ENCODE measurements around the gene WRAP73.

Gene WRAP73

GRCh38 chr1:3681231-3681897, 31.5 kb upstream of the WRAP73 start:
- no peak for DNase-seq

- no peak for DNase-seq
Observed at GRCh38 chr1:3680488-3681230, 30.8 kb upstream of the WRAP73 start.

GRCh38 chr1:3679799-3680453, 30.0 kb upstream of the WRAP73 start:
- DNase-seq: no peak

- no peak for DNase-seq
Observed at GRCh38 chr1:3679098-3679555, 29.2 kb upstream of the WRAP73 start.

GRCh38 chr1:3678361-3679097, 28.6 kb upstream of the WRAP73 start:
- no peak for DNase-seq

GRCh38 chr1:3677484-3677883, 27.6 kb upstream of the WRAP73 start:
- no peak for DNase-seq

GRCh38 chr1:3676581-3677470, 26.9 kb upstream of the WRAP73 start:
- DNase-seq: no peak

GRCh38 chr1:3675436-3675835, 25.5 kb upstream of the WRAP73 start:
- no peak for DNase-seq

GRCh38 chr1:3674100-3675094, 24.5 kb upstream of the WRAP73 start:
- no peak for DNase-seq

- no peak for DNase-seq
Observed at GRCh38 chr1:3673381-3674099, 23.6 kb upstream of the WRAP73 start.

GRCh38 chr1:3672971-3673361, 23.1 kb upstream of the WRAP73 start:
- no peak for DNase-seq

GRCh38 chr1:3672231-3672970, 22.5 kb upstream of the WRAP73 start:
- no peak for DNase-seq

- no peak for DNase-seq
Observed at GRCh38 chr1:3671371-3672180, 21.7 kb upstream of the WRAP73 start.

GRCh38 chr1:3670823-3671265, 20.9 kb upstream of the WRAP73 start:
- DNase-seq: no peak

GRCh38 chr1:3669971-3670431, 20.1 kb upstream of the WRAP73 start:
- DNase-seq: no peak

- no peak for DNase-seq
Observed at GRCh38 chr1:3669421-3669821, 19.5 kb upstream of the WRAP73 start.

- peak; percentile 92 for DNase-seq
Observed at GRCh38 chr1:3668585-3669300, 18.8 kb upstream of the WRAP73 start.

GRCh38 chr1:3668148-3668547, 18.2 kb upstream of the WRAP73 start:
- no peak for DNase-seq

All from DMS153 (cell line).